WTC11 (cell line): Measurements from ENCODE around the gene PNPLA8. TPM values are rescaled to one million over a fixed set of nuclear protein-coding genes. Genes with fewer than 3 reads are reported as not detected.

Experiments used
- ATAC-seq: fragments of 200-7000 bp; cut with Tn5 transposase; 2 replicates; pipeline ENCODE4 v1.10.0; 2021; ENCODE audit warnings: mild to moderate bottlenecking, moderate library complexity
- CTCF ChIA-PET: fragments of 300-600 bp; sonication (Branson Sonifier 250); formaldehyde crosslinking; loops from one replicate; lab custom pipeline; 2021; ENCODE audit warnings: antibody characterized with exemption; lab: Charles Lee
- POLR2A ChIA-PET: fragments of 350-600 bp; sonication (Branson Sonifier 250); formaldehyde crosslinking; loops from one replicate; lab custom pipeline; 2021; ENCODE audit warnings: antibody characterized with exemption; lab: Charles Lee
- DNase-seq: peaks from one replicate; pipeline ENCODE4 v3.0.0; 2021; ENCODE audit warnings: low spot score
- H3K27ac Mint-ChIP-seq: 2 replicates; pipeline ENCODE4 v1.8.0; 2021; ENCODE audit warnings: mixed read lengths
- H3K27me3 Mint-ChIP-seq: 2 replicates; pipeline ENCODE4 v1.8.0; 2021; ENCODE audit warnings: low read depth, mild to moderate bottlenecking, moderate library complexity, mixed read lengths
- H3K36me3 Mint-ChIP-seq: 2 replicates; pipeline ENCODE4 v1.8.0; 2021; ENCODE audit warnings: mixed read lengths
- H3K4me1 Mint-ChIP-seq: 2 replicates; pipeline ENCODE4 v1.8.0; 2022; ENCODE audit warnings: mixed read lengths
- H3K4me3 Mint-ChIP-seq: 2 replicates; pipeline ENCODE4 v1.8.0; 2021; ENCODE audit warnings: mild to moderate bottlenecking, moderate library complexity, mixed read lengths
- H3K9me3 Mint-ChIP-seq: 2 replicates; pipeline ENCODE4 v1.8.0; 2021; ENCODE audit warnings: mixed read lengths
- CBFB ChIP-seq: sonication (generic); formaldehyde crosslinking; IDR thresholded peaks from 2 replicates; pipeline ENCODE4 v1.8.1; 2022; ENCODE audit warnings: mild to moderate bottlenecking, low read depth, missing genetic modification reagents
- CTCF ChIP-seq: fragments of 200-600 bp; IDR thresholded peaks from 2 replicates; pipeline ENCODE4 v1.8.0; 2022; ENCODE audit warnings: antibody characterized with exemption
- E2F4 ChIP-seq: sonication (generic); formaldehyde crosslinking; IDR thresholded peaks from 2 replicates; pipeline ENCODE4 v1.8.1; 2022; ENCODE audit warnings: low read depth, mild to moderate bottlenecking, moderate library complexity, missing genetic modification reagents, borderline replicate concordance
- E2F5 ChIP-seq: sonication (generic); formaldehyde crosslinking; IDR thresholded peaks from 2 replicates; pipeline ENCODE4 v1.8.1; 2022; ENCODE audit warnings: mild to moderate bottlenecking, moderate library complexity, missing genetic modification reagents
- FOXK1 ChIP-seq: sonication (generic); formaldehyde crosslinking; IDR thresholded peaks from 2 replicates; pipeline ENCODE4 v1.8.0; 2022; ENCODE audit warnings: mild to moderate bottlenecking, moderate library complexity, missing genetic modification reagents
- JUN ChIP-seq: sonication (generic); formaldehyde crosslinking; IDR thresholded peaks from 2 replicates; pipeline ENCODE4 v1.8.0; 2023; ENCODE audit warnings: mild to moderate bottlenecking, missing genetic modification reagents
- NFE2L1 ChIP-seq: sonication (generic); formaldehyde crosslinking; IDR thresholded peaks from 2 replicates; pipeline ENCODE4 v1.8.1; 2023; ENCODE audit warnings: missing genetic modification reagents
- SMAD3 ChIP-seq: sonication (generic); formaldehyde crosslinking; IDR thresholded peaks from 2 replicates; pipeline ENCODE4 v1.8.0; 2022; ENCODE audit warnings: missing genetic modification reagents, mild to moderate bottlenecking, borderline replicate concordance
- USF2 ChIP-seq: sonication (generic); formaldehyde crosslinking; IDR thresholded peaks from 2 replicates; pipeline ENCODE4 v1.8.1; 2023; ENCODE audit warnings: mild to moderate bottlenecking, missing genetic modification reagents, moderate library complexity
- ZNF317 ChIP-seq: sonication (generic); formaldehyde crosslinking; IDR thresholded peaks from 2 replicates; pipeline ENCODE4 v1.8.1; 2023; ENCODE audit warnings: low read depth, mild to moderate bottlenecking, moderate library complexity, missing genetic modification reagents, borderline replicate concordance
- ZNF396 ChIP-seq: fragments of 250-450 bp; sonication (Bioruptor Pico); IDR thresholded peaks from 2 replicates; pipeline ENCODE4 v1.8.0; 2021; ENCODE audit warnings: mild to moderate bottlenecking, moderate library complexity, borderline replicate concordance
- ZNF423 ChIP-seq: fragments of 250-450 bp; sonication (Bioruptor Pico); IDR thresholded peaks from 2 replicates; pipeline ENCODE4 v2.1.2; 2022; ENCODE audit warnings: mild to moderate bottlenecking, moderate library complexity
- ZNF425 ChIP-seq: fragments of 250-450 bp; sonication (Bioruptor Pico); conservative IDR thresholded peaks from 2 replicates; pipeline ENCODE4 v1.9.0; 2021; ENCODE audit warnings: mild to moderate bottlenecking
- total RNA-seq: library from RNA; stranded (reverse); gene quantifications from 3 replicates; pipeline ENCODE4 v1.2.3, GENCODE V29; 2021

The PNPLA8 gene
- total RNA-seq, 1 experiment from 2014 or later, result 12.4 TPM

- POLR2A ChIA-PET, result no interaction called here
- Mint-ChIP-seq H3K9me3 (no peaks in the 10 kb centered on the region), H3K4me3 (no peak overlapping the region), H3K27me3 (no peaks in the 10 kb centered on the region), H3K36me3 (peaks cover 8% of the 10 kb centered on the region), H3K4me1 (no peaks in the 10 kb centered on the region)
- ATAC-seq, result peak; percentile 77
- CTCF ChIA-PET, result interaction anchor here (0.5 to 2.2 kb wide), 26 partner anchors 8 to 668 kb away, joined by 3 to 16 read pairs (median 4); partner anchors contain the start of genes NRCAM and PNPLA8
- DNase-seq, result peak; percentile 48
- TF ChIP-seq FOXK1 (CRISPR knock-in tag) (no peak), CTCF (peak; percentile 75)
- TF ChIP-seq, all 79 proteins: peak for 1
- no peak overlapping the region for H3K27ac Mint-ChIP-seq
Observed at GRCh38 chr7:108497082-108497725, 28.7 kb downstream of the PNPLA8 start.

GRCh38 chr7:108492742-108493141 lies 33.2 kb downstream of the PNPLA8 start:
- Mint-ChIP-seq H3K4me1 (no peaks in the 10 kb centered on the region), H3K27me3 (no peaks in the 10 kb centered on the region), H3K4me3 (no peak overlapping the region), H3K27ac (peak overlapping the region; percentile 42; the same call in 1 of the 2 replicates), H3K9me3 (no peaks in the 10 kb centered on the region), H3K36me3 (no peaks in the 10 kb centered on the region)
- CTCF ChIA-PET, result interaction anchor here (1.2 kb wide), 1 partner anchor 44 kb away, joined by 3 read pairs; no protein-coding TSS in a partner anchor
- DNase-seq, result no peak
- POLR2A ChIA-PET, result no interaction called here
- no peak for ATAC-seq
- TF ChIP-seq ZNF396 (no peak), NFE2L1 (CRISPR knock-in tag) (no peak), ZNF423 (no peak), E2F5 (no peak), ZNF317 (CRISPR knock-in tag) (no peak), CBFB (CRISPR knock-in tag) (no peak), JUN (CRISPR knock-in tag) (no peak), USF2 (CRISPR knock-in tag) (no peak), SMAD3 (CRISPR knock-in tag) (no peak), E2F4 (CRISPR knock-in tag) (no peak), ZNF425 (CRISPR knock-in tag) (no peak)
- TF ChIP-seq, all 79 proteins: peak for 0
